GM12878 (cell line): ENCODE results near the gene GALT. TPM values are rescaled to one million over a fixed set of nuclear protein-coding genes. Genes with fewer than 3 reads are reported as not detected.
A peak's percentile ranks its signal among the peaks of the same experiment; 100 is the strongest.

Experiments
- ATAC-seq: fragments of 200-7000 bp; cut with Tn5 transposase; 3 replicates; pipeline ENCODE4 v1.9.1; 2020; ENCODE audit warnings: mild to moderate bottlenecking, moderate library complexity
- BruUV-seq: library from RNA; stranded (reverse); fragments of 400-500 nt; replicated peaks from 2 replicates; lab custom pipeline; 2021; lab: Mats Ljungman, UMichigan
- CTCF ChIA-PET: fragments of 300-600 bp; sonication (Branson Sonifier 250); formaldehyde crosslinking; extraction: SDS; loops from one replicate; lab custom pipeline; 2021; ENCODE audit warnings: inconsistent platforms; lab: Yijun Ruan, JAX
- POLR2A ChIA-PET: fragments of 350-600 bp; formaldehyde crosslinking; extraction: SDS; loops from one replicate; lab custom pipeline; 2021; ENCODE audit warnings: inconsistent platforms; lab: Charles Lee
- RAD21 ChIA-PET: fragments of 300-600 bp; sonication (Branson Sonifier 250); formaldehyde crosslinking; loops from one replicate; lab custom pipeline; 2023; ENCODE audit warnings: antibody characterized with exemption; ENCODE audit not compliant: unreplicated experiment; lab: Charles Lee
- SMC1A ChIA-PET: fragments of 300-600 bp; sonication (Branson Sonifier 250); formaldehyde crosslinking; loops from one replicate; lab custom pipeline; 2023; ENCODE audit not compliant: unreplicated experiment, uncharacterized antibody; lab: Charles Lee
- DNase-seq: peaks from one replicate; pipeline ENCODE4 v3.0.0-alpha.2; 2011; ENCODE audit warnings: low read depth, low spot score
- FAIRE-seq: peaks from 3 replicates; lab custom pipeline; 2011; peaks lifted over from hg19 to GRCh38; lab: Jason Lieb, UNC
- H2AFZ ChIP-seq: 2 replicates; pipeline ENCODE4 v1.6.0; 2011; ENCODE audit warnings: low read depth, low read length, control low read depth; ENCODE audit not compliant: control insufficient read depth
- H3K27ac ChIP-seq: 2 replicates; pipeline ENCODE4 v1.5.1; 2011; ENCODE audit warnings: control low read depth; ENCODE audit not compliant: control insufficient read depth, insufficient read depth
- H3K27me3 ChIP-seq, 2 experiments: replicated peaks in 1 of 2; 2 replicates each; pipeline versions ENCODE4 v1.6.0 to v1.6.1; 2011; ENCODE audit warnings: low read length in 1 of 2; ENCODE audit not compliant: control insufficient read depth in 2 of 2, insufficient read depth in 2 of 2
- H3K36me3 ChIP-seq, 2 experiments: 2 replicates each; pipeline ENCODE4 v1.5.1; 2011; ENCODE audit warnings: low read length in 1 of 2; ENCODE audit not compliant: control insufficient read depth in 2 of 2, insufficient read depth in 2 of 2
- H3K4me1 ChIP-seq: 2 replicates; pipeline ENCODE4 v1.6.1; 2011; ENCODE audit warnings: mild to moderate bottlenecking, low read length, moderate library complexity, mixed read lengths; ENCODE audit not compliant: control insufficient read depth, insufficient read depth
- H3K4me2 ChIP-seq: 2 replicates; pipeline ENCODE4 v1.6.0; 2011; ENCODE audit warnings: control low read depth; ENCODE audit not compliant: control insufficient read depth, insufficient read depth
- H3K4me3 ChIP-seq: fragments of 200-600 bp; sonication (generic); 2 replicates; pipeline ENCODE4 v1.5.1; 2016
- H3K79me2 ChIP-seq: 2 replicates; pipeline ENCODE4 v1.6.0; 2011; ENCODE audit warnings: low read length; ENCODE audit not compliant: control insufficient read depth, insufficient read depth
- H3K9ac ChIP-seq: 2 replicates; pipeline ENCODE4 v1.8.0; 2011; ENCODE audit warnings: low read length, control low read depth, mixed read lengths; ENCODE audit not compliant: control insufficient read depth, insufficient read depth
- H3K9me3 ChIP-seq: replicated peaks from 3 replicates; pipeline ENCODE4 v1.5.1; 2011; ENCODE audit warnings: mild to moderate bottlenecking, low read length; ENCODE audit not compliant: control insufficient read depth, insufficient read depth
- H4K20me1 ChIP-seq: 2 replicates; pipeline ENCODE4 v1.6.0; 2011; ENCODE audit not compliant: control insufficient read depth, insufficient read depth
- BHLHE40 ChIP-seq, 2 experiments: fragments of 450-650 bp in 1 of 2; IDR thresholded peaks; 2 replicates each; pipeline ENCODE4 v1.6.1; 2011 to 2017; ENCODE audit warnings: low read depth in 2 of 2, borderline replicate concordance in 1 of 2, improper control_type of control experiment in 1 of 2, low read length in 1 of 2, mild to moderate bottlenecking in 1 of 2
- RUNX3 ChIP-seq: IDR thresholded peaks from 2 replicates; pipeline ENCODE4 v1.6.1; 2012; ENCODE audit warnings: low read length, inconsistent platforms
- ZSCAN29 ChIP-seq: fragments of 450-650 bp; IDR thresholded peaks from 2 replicates; pipeline ENCODE4 v1.6.1; 2017; ENCODE audit warnings: mild to moderate bottlenecking, moderate library complexity
- WGBS: methylation state at CpG from one replicate; pipeline ENCODE4 v1.1.6; 2016; ENCODE audit warnings: low lambda C conversion rate; ENCODE audit not compliant: insufficient replicate concordance, insufficient coverage; ENCODE audit errors: missing lambda C conversion rate; 5-methylcytosine and 5-hydroxymethylcytosine counted together
- in situ Hi-C: fragments of 300-500 bp; cut with MboI; formaldehyde crosslinking; loops from 9 replicates; pipeline ENCODE4 v1.14.3; 2018; ENCODE audit warnings: mixed read lengths
- intact Hi-C: fragments of 100-400 bp; cut with micrococcal nuclease; formaldehyde crosslinking; loops from one replicate; pipeline ENCODE4 v1.14.2; 2022; ENCODE audit not compliant: unreplicated experiment
- polyA plus RNA-seq, 11 experiments: library from polyadenylated mRNA; depleted of rRNA in 4 of 11; unstranded in 6 of 11; stranded (reverse) in 5 of 11; fragments of >200 nt; fragmentation: Nextera tagmentation in 4 of 11; fragmentation: Illumina TruSeq in 1 of 11; extraction: Ambion mirVana in 4 of 11; extraction: Trizol in 1 of 11; gene quantifications; 1 replicate in 1 of 11; 2 replicates in 10 of 11; pipeline versions ENCODE4 v1.2.1 to v1.2.3, GENCODE V29; 2011 to 2016; ENCODE audit warnings: inconsistent platforms in 2 of 11, missing spikeins in 2 of 11, low read depth in 1 of 11
- total RNA-seq, 4 experiments: library from RNA; depleted of rRNA in 3 of 4; stranded (reverse); fragments of >200 nt in 3 of 4; fragmentation: Illumina TruSeq in 1 of 4; extraction: Trizol in 1 of 4; gene quantifications; 2 replicates each; pipeline versions ENCODE4 v1.2.1 to v1.2.3, GENCODE V29; 2013 to 2021

GALT gene
- total and polyA plus RNA-seq, 10 of the 15 experiments (the other 5 are each of a cell fraction or from before 2014, with no cell fraction given) = 9.3 to 34.1 (median 26.9) TPM

DNA sequence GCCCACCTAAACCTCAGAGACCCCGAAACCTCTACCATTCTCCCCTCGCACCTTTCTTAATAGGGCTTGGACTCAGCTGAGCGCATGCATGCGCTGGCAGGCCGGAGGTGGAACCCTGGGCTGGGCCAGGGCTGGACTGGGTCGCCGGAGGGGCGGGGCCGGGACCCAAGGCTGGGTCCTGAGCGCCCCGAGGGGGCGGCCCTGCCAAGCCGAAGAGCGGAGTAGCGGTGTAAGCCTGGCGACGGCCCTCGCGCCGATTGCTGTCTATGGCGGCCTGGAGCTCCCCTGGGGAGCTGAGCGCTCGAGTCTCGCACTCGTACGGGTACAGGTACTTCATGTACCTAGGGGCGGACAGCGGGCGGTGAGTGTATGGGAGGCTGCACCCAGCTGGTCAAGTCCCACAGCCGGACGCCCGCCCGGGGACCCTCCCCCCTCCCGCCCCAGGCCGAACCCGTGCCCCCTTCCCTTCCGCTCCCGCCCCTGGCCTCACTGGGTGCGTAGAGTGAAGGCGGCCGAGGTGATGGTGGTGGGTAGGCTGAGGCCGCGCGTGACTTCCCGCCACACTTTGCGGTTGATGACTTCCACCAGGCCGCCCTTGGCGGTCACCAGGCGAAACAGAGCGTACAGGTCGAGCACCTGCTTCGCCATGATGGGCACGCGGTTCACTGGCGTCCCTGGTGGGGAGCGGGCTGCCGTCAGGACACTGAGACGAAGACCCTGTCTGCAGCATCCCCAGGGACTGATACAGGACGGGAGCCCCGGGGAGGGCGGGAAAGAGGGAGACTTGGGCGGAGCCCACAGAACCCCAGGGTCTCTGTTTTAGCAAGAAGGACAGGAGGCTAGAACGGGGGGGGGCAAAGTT lies 22.9 kb upstream of the GALT start:
- intact Hi-C loops (no loop called here), in situ Hi-C loops (no loop called here)
- WGBS = 6% methylated on average over 31 of the region's 63 CpGs
- DNase-seq = no peak
- POLR2A ChIA-PET = no interaction called here
- H4K20me1 ChIP-seq = no peaks in the 10 kb centered on the region; the same call in 1 of the 2 replicates
- H2AFZ ChIP-seq = no peak overlapping the region
- no peak overlapping the region for H3K4me3 ChIP-seq
- no peaks in the 10 kb centered on the region; the same call in 2 of the 3 replicates for H3K9me3 ChIP-seq
- RAD21 ChIA-PET = no interaction called here
- peaks cover 2% of the 10 kb centered on the region; the same call in 1 of the 2 replicates for H3K79me2 ChIP-seq
- SMC1A ChIA-PET = no interaction called here
- CTCF ChIA-PET = interaction anchor here (1.3 to 4.9 kb wide), 2 partner anchors 12 to 123 kb away, joined by 3 to 58 read pairs; partner anchors contain the start of gene SIGMAR1
- TF ChIP-seq ZSCAN29 = no peak
- peak in 1 of 2 experiments; percentile 33; a peak in 1 of 4 replicates for TF ChIP-seq BHLHE40 (IDR thresholded peaks at IDR 0.05; ENCODE audit: borderline replicate concordance in 1 of 2, low read depth in 2 of 2, low read length in 1 of 2)
- peak; percentile 10; the same call in 1 of the 2 replicates for TF ChIP-seq RUNX3
- BruUV-seq = no TSS peak
- ATAC-seq = no peak
- H3K4me1 ChIP-seq = peaks cover 6% of the 10 kb centered on the region
- H3K36me3 ChIP-seq = no peaks in the 10 kb centered on the region
- H3K9ac ChIP-seq = no peak overlapping the region
- FAIRE-seq = no peak
- peaks cover 7 to 20% of the 10 kb centered on the region in 2 experiments; a peak in 3 of 4 replicates for H3K27me3 ChIP-seq
- no peak overlapping the region for H3K27ac ChIP-seq
- H3K4me2 ChIP-seq = no peak overlapping the region
